ENCODE measurements around the gene HLCS.

Gene HLCS

GRCh38 chr21:36922861-36923260 is 43.6 kb downstream of the HLCS start:
- no peak for TF ChIP-seq CTCF (conservative IDR thresholded peaks at IDR 0.05; ENCODE audit: low read depth, low read length)
- Histone ChIP-seq H3K9ac (no peak overlapping the region), H3K4me2 (no peak overlapping the region), H3K4me1 (ENCODE audit: low read depth, poor library complexity, severe bottlenecking) (no peaks in the 10 kb centered on the region), H3K27ac (no peak overlapping the region), H3K79me2 (ENCODE audit: insufficient read depth, low read depth) (no peaks in the 10 kb centered on the region), H2AFZ (ENCODE audit: low read depth) (no peak overlapping the region), H3K36me3 (ENCODE audit: insufficient read depth) (no peaks in the 10 kb centered on the region), H3K4me3 (IDR thresholded peaks at IDR 0.05; ENCODE audit: insufficient read depth, low read depth, low read length) (no peak overlapping the region), H3K27me3 (ENCODE audit: insufficient read depth, low read depth) (no peaks in the 10 kb centered on the region), H4K20me1 (ENCODE audit: insufficient read depth) (no peaks in the 10 kb centered on the region)

- Histone ChIP-seq H3K4me1 (ENCODE audit: low read depth, poor library complexity, severe bottlenecking) (no peaks in the 10 kb centered on the region), H3K27ac (no peak overlapping the region), H3K36me3 (ENCODE audit: insufficient read depth) (no peaks in the 10 kb centered on the region), H2AFZ (ENCODE audit: low read depth) (no peak overlapping the region), H4K20me1 (ENCODE audit: insufficient read depth) (no peaks in the 10 kb centered on the region), H3K27me3 (ENCODE audit: insufficient read depth, low read depth) (no peaks in the 10 kb centered on the region), H3K79me2 (ENCODE audit: insufficient read depth, low read depth) (no peaks in the 10 kb centered on the region), H3K9ac (no peak overlapping the region), H3K4me2 (no peak overlapping the region), H3K4me3 (IDR thresholded peaks at IDR 0.05; ENCODE audit: insufficient read depth, low read depth, low read length) (no peak overlapping the region)
- TF ChIP-seq CTCF (conservative IDR thresholded peaks at IDR 0.05; ENCODE audit: low read depth, low read length), result no peak
Measured at GRCh38 chr21:36918291-36918690, 48.2 kb downstream of the HLCS start.

- Histone ChIP-seq H3K4me3 (IDR thresholded peaks at IDR 0.05; ENCODE audit: insufficient read depth, low read depth, low read length) (no peak overlapping the region), H3K4me1 (ENCODE audit: low read depth, poor library complexity, severe bottlenecking) (no peaks in the 10 kb centered on the region), H3K79me2 (ENCODE audit: insufficient read depth, low read depth) (no peaks in the 10 kb centered on the region), H4K20me1 (ENCODE audit: insufficient read depth) (no peaks in the 10 kb centered on the region), H3K4me2 (no peak overlapping the region), H3K27ac (no peak overlapping the region), H3K27me3 (ENCODE audit: insufficient read depth, low read depth) (no peaks in the 10 kb centered on the region), H3K9ac (no peak overlapping the region), H3K36me3 (ENCODE audit: insufficient read depth) (no peaks in the 10 kb centered on the region), H2AFZ (ENCODE audit: low read depth) (no peak overlapping the region)
- TF ChIP-seq CTCF (conservative IDR thresholded peaks at IDR 0.05; ENCODE audit: low read depth, low read length), result 0 out of 2 replicates have a peak, but pooled peaks have one; percentile 23
Measured at GRCh38 chr21:36917471-36918158, 48.9 kb downstream of the HLCS start.

GRCh38 chr21:36916718-36917117 is 49.8 kb downstream of the HLCS start:
- no peaks in the 10 kb centered on the region for H3K27me3 ChIP-seq (ENCODE audit: insufficient read depth, low read depth)
- H2AFZ ChIP-seq (ENCODE audit: low read depth), result no peak overlapping the region
- no peak overlapping the region for H3K9ac ChIP-seq
- H3K79me2 ChIP-seq (ENCODE audit: insufficient read depth, low read depth), result no peaks in the 10 kb centered on the region
- no peak overlapping the region for H3K4me3 ChIP-seq (IDR thresholded peaks at IDR 0.05; ENCODE audit: insufficient read depth, low read depth, low read length)
- H3K4me2 ChIP-seq, result no peak overlapping the region
- no peak overlapping the region for H3K27ac ChIP-seq
- H3K36me3 ChIP-seq (ENCODE audit: insufficient read depth), result no peaks in the 10 kb centered on the region
- no peak for TF ChIP-seq CTCF (conservative IDR thresholded peaks at IDR 0.05; ENCODE audit: low read depth, low read length)
- no peaks in the 10 kb centered on the region for H3K4me1 ChIP-seq (ENCODE audit: low read depth, poor library complexity, severe bottlenecking)
- H4K20me1 ChIP-seq (ENCODE audit: insufficient read depth), result no peaks in the 10 kb centered on the region
